ENCODE data around the gene DPP9. TPM values are rescaled to one million over a fixed set of nuclear protein-coding genes. Genes with fewer than 3 reads are reported as not detected.

The DPP9 gene
- total RNA-seq, 1 experiment from 2014 or later = 129 TPM

DNA sequence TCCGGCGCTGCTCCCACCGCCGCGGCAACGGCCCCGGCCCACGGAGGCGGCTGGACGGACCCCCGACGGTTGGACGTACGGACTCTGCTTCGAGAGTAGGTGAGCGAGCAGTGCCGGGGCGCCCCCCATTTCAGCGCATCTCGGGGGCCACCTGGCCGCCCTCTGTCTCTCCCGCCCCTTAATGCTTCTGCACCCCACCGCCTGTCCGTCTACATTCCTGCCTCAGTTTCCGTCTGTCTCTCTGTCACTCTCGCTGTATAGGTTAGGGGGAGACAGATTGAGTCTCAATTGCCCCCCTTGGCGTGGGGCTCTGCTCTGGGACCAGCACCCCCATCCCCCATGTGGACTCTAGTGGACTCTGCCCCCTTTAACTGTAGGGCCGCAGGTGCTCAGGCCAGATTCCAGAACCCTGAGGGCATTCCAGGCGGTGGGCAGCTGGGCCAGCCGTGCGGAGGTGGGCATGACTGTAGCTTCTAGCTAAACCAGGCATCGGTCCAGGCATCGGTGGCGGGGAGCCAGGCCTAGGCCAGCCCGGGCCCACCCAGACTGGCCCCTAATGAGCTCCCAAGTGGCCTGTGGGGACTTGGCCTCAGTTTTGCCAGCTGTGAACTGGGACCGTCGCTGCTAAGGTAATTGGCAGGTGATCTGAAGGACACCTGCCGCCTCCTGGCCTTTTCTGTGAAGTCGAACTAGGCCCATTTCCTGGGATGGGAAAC is 84.0 kb downstream of the DPP9 start:
- H3K27me3 ChIP-seq (ENCODE audit: low read length) = no peaks in the 10 kb centered on the region
- ChIA-PET POLR2A (ENCODE audit: unreplicated experiment) (no interaction called here), CTCF (interaction anchor here (0.6 kb wide), 1 partner anchor 24 kb away, joined by 5 read pairs; no protein-coding TSS in a partner anchor)
- H3K4me1 ChIP-seq (ENCODE audit: insufficient read depth, low read length) = peaks cover 27% of the 10 kb centered on the region
- intact Hi-C loops (cut with micrococcal nuclease) = no loop called here
- H2AFZ ChIP-seq (ENCODE audit: low read length) = peak overlapping the region; percentile 89
- H3K9ac ChIP-seq (ENCODE audit: low read length) = peak overlapping the region; percentile 73
- H3K27ac ChIP-seq (ENCODE audit: low read length) = no peak overlapping the region
- H3K9me2 ChIP-seq (replicated peaks; ENCODE audit: low read length) = no peaks in the 10 kb centered on the region
- BruUV-seq (replicated peaks) = TSS peak; percentile 58
- TF ChIP-seq EZH2phosphoT487 (IDR thresholded peaks at IDR 0.05; ENCODE audit: borderline replicate concordance, low read length) = no peak
- DNase-seq = no peak
- H3F3A ChIP-seq (ENCODE audit: low read length, unreplicated experiment) = peaks cover 3% of the 10 kb centered on the region
- peak overlapping the region; percentile 99 for H3K4me2 ChIP-seq (ENCODE audit: low read length)
- H3K36me3 ChIP-seq (ENCODE audit: low read depth, low read length) = no peaks in the 10 kb centered on the region
- H4K20me1 ChIP-seq (ENCODE audit: low read length) = no peaks in the 10 kb centered on the region
- peaks cover 22% of the 10 kb centered on the region for H3K79me2 ChIP-seq (ENCODE audit: low read length)
- H3K9me3 ChIP-seq (ENCODE audit: low read length) = no peaks in the 10 kb centered on the region
- peak; percentile 8 for ATAC-seq
- H3K4me3 ChIP-seq (ENCODE audit: low read length) = peak overlapping the region; percentile 90

DNA sequence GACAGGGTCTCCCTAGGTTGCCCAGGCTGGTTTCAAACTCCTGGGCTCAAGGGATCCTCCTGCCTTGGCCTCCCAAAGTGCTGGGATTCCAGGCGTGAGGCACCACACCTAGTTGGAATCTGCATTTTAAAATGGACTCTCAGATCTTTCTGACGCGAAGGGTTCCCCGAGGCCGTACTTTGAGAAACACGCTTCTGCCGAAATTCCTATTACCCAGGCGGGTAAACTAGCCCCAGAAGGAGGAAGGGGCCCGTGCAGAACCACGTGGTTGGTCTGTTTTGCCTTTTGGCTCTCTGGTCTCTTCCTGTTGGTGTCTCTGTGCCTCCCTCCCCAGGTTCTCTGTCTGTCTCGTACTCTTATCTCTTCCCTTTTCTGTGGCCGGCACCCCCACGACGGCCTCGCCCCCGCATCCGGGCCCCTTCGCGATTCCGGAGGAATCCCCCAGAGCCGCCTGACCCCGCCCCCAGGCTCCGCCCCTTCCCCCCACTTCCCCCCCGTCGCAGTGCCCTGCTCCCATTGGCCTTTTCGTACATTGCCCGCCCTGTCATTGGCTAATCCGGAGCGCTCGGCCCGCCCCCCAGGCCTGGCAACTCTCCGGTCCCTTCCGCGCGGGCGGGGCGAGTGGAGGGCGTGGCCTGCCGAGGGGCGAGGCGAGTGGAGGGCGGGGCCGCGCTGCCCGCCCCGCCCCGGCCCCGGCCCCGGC is 84.7 kb downstream of the DPP9 start, which contains the start of gene TNFAIP8L1:
TNFAIP8L1 (plus strand) TSS at position 689 of the 703 bp plus-strand sequence. CDS start 12,354 bp downstream, outside the sequence.
- Histone ChIP-seq H3K27me3 (ENCODE audit: low read length) (no peaks in the 10 kb centered on the region), H2AFZ (ENCODE audit: low read length) (peak within 1 kb of the TSS; percentile 89), H3K9me3 (ENCODE audit: low read length) (no peaks in the 10 kb centered on the region), H3K27ac (ENCODE audit: low read length) (peak within 1 kb of the TSS; percentile 17; the same call in 1 of the 2 replicates), H3K36me3 (ENCODE audit: low read depth, low read length) (no peaks in the 10 kb centered on the region), H3K4me1 (ENCODE audit: insufficient read depth, low read length) (peaks cover 34% of the 10 kb centered on the region), H3K4me2 (ENCODE audit: low read length) (peak within 1 kb of the TSS; percentile 99), H3F3A (ENCODE audit: low read length, unreplicated experiment) (peaks cover 3% of the 10 kb centered on the region), H3K79me2 (ENCODE audit: low read length) (peaks cover 22% of the 10 kb centered on the region), H3K4me3 (ENCODE audit: low read length) (peak within 1 kb of the TSS; percentile 90), H3K9ac (ENCODE audit: low read length) (peak within 1 kb of the TSS; percentile 73), H4K20me1 (ENCODE audit: low read length) (no peaks in the 10 kb centered on the region), H3K9me2 (replicated peaks; ENCODE audit: low read length) (no peaks in the 10 kb centered on the region)
- CTCF ChIA-PET = no interaction called here
- TSS peak; percentile 47 for BruUV-seq (replicated peaks)
- peak; percentile 71 for ATAC-seq
- DNase-seq = peak; percentile 98
- TF ChIP-seq, protein P1, sequence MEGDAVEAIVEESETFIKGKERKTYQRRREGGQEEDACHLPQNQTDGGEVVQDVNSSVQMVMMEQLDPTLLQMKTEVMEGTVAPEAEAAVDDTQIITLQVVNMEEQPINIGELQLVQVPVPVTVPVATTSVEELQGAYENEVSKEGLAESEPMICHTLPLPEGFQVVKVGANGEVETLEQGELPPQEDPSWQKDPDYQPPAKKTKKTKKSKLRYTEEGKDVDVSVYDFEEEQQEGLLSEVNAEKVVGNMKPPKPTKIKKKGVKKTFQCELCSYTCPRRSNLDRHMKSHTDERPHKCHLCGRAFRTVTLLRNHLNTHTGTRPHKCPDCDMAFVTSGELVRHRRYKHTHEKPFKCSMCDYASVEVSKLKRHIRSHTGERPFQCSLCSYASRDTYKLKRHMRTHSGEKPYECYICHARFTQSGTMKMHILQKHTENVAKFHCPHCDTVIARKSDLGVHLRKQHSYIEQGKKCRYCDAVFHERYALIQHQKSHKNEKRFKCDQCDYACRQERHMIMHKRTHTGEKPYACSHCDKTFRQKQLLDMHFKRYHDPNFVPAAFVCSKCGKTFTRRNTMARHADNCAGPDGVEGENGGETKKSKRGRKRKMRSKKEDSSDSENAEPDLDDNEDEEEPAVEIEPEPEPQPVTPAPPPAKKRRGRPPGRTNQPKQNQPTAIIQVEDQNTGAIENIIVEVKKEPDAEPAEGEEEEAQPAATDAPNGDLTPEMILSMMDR (conservative IDR thresholded peaks at IDR 0.05; ENCODE audit: low read depth, low read length) = no peak
- TF ChIP-seq EZH2phosphoT487 (IDR thresholded peaks at IDR 0.05; ENCODE audit: borderline replicate concordance, low read length) (no peak), EZH2 (IDR thresholded peaks at IDR 0.05; ENCODE audit: low read length, unreplicated experiment) (no peak)
- intact Hi-C loops (cut with micrococcal nuclease) = no loop called here
- POLR2A ChIA-PET (ENCODE audit: unreplicated experiment) = no interaction called here

DNA sequence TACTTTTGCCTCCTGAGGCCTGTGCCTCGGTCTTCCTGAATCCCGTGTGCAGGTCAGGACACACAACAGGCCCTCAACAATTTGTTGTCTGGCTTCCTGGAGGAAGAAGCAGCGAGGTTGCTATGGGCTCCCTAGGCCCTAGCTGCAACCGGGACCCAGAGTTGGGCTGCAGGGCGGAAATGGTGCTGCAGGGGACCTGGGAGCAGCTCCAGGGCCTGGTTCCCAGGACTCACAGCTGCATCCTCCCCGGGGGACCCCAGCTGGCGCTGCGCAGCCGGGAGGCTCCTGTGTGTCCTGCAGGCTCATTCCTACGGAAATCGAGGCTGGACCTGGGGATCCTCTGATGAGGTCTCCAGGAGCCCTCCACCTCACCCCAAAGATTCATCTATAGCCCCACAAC is 85.3 kb downstream of the DPP9 start:
- Histone ChIP-seq H3K79me2 (ENCODE audit: low read length) (peaks cover 22% of the 10 kb centered on the region), H3K27me3 (ENCODE audit: low read length) (no peaks in the 10 kb centered on the region), H3K9me2 (replicated peaks; ENCODE audit: low read length) (no peaks in the 10 kb centered on the region), H3K27ac (ENCODE audit: low read length) (no peak overlapping the region), H4K20me1 (ENCODE audit: low read length) (no peaks in the 10 kb centered on the region), H3K9ac (ENCODE audit: low read length) (peak overlapping the region; percentile 56; the same call in 1 of the 2 replicates), H3K4me3 (ENCODE audit: low read length) (no peak overlapping the region), H3K9me3 (ENCODE audit: low read length) (no peaks in the 10 kb centered on the region), H2AFZ (ENCODE audit: low read length) (peak overlapping the region; percentile 71; the same call in 1 of the 2 replicates), H3K4me1 (ENCODE audit: insufficient read depth, low read length) (peaks cover 34% of the 10 kb centered on the region), H3F3A (ENCODE audit: low read length, unreplicated experiment) (peaks cover 3% of the 10 kb centered on the region), H3K36me3 (ENCODE audit: low read depth, low read length) (no peaks in the 10 kb centered on the region), H3K4me2 (ENCODE audit: low read length) (no peak overlapping the region)
- CTCF ChIA-PET = interaction anchor here (0.5 kb wide), 1 partner anchor 153 kb away, joined by 9 read pairs; the partner anchor contains the start of gene FEM1A
- ATAC-seq (no peak), DNase-seq (no peak)
- intact Hi-C loops (cut with micrococcal nuclease) = no loop called here
- POLR2A ChIA-PET (ENCODE audit: unreplicated experiment) = no interaction called here
- TF ChIP-seq, protein P1 (conservative IDR thresholded peaks at IDR 0.05; ENCODE audit: low read depth, low read length) = no peak
- no peak for TF ChIP-seq EZH2phosphoT487 (IDR thresholded peaks at IDR 0.05; ENCODE audit: borderline replicate concordance, low read length)
- no peak for TF ChIP-seq EZH2 (IDR thresholded peaks at IDR 0.05; ENCODE audit: low read length, unreplicated experiment)
- BruUV-seq (replicated peaks) = no TSS peak
